Measurements from ENCODE around the gene TIGD6. TPM values are rescaled to one million over a fixed set of nuclear protein-coding genes. Genes with fewer than 3 reads are reported as not detected.

Gene TIGD6
- 3.6 and 5.5 TPM in 2 replicates for total RNA-seq

GRCh38 chr5:150000256-150000989 lies at the start of gene TIGD6, which contains the start of gene HMGXB3:
TSS of gene TIGD6 (minus strand) at chr5:150000654. CDS start at chr5:149996348, 4,306 bp downstream.
TSS of gene HMGXB3 (plus strand) at chr5:150000739. CDS start at chr5:150004853, 4,114 bp downstream.

GRCh38 chr5:149960272-149961185 lies 39.9 kb downstream of the TIGD6 start, which contains the start of gene SLC26A2:
TSS of gene SLC26A2 (plus strand) at chr5:149960758. CDS start at chr5:149977653, 16,895 bp downstream.

GRCh38 chr5:149944666-149945065 lies 55.8 kb downstream of the TIGD6 start, which contains the start of gene PDE6A:
TSS of gene PDE6A (minus strand) at chr5:149944793. CDS start at chr5:149944673, 120 bp downstream.

Other genes with a start within 250 kb of the TIGD6 start
- gene PDE6A, start 55.9 kb downstream of the TIGD6 start, total RNA-seq: under 0.01 TPM in 1 of 2 replicates, not detected in the other
- 9.1 and 9.6 TPM in 2 replicates for gene SLC26A2, start 39.9 kb downstream of the TIGD6 start, total RNA-seq
- 26.7 and 32.1 TPM in 2 replicates for gene HMGXB3, start 85 bp upstream of the TIGD6 start, total RNA-seq
- gene CSF1R, start 85.9 kb upstream of the TIGD6 start, total RNA-seq: not detected in 2 replicates
- gene PDGFRB, start 155.2 kb upstream of the TIGD6 start, total RNA-seq: 232 and 372 TPM in 2 replicates
- gene CDX1, start 166.1 kb upstream of the TIGD6 start, total RNA-seq: 0.12 and 0.60 TPM in 2 replicates
- not detected in 2 replicates for gene SLC6A7, start 189.4 kb upstream of the TIGD6 start, total RNA-seq